Measurements from ENCODE around the gene ZNF800. TPM values are rescaled to one million over a fixed set of nuclear protein-coding genes. Genes with fewer than 3 reads are reported as not detected.

The ZNF800 gene
- polyA plus RNA-seq, 1 donor from 2014 or later, result 4.2 TPM

GRCh38 chr7:127379642-127380041 is 12.9 kb downstream of the ZNF800 start:
- TF ChIP-seq RAD21 (conservative IDR thresholded peaks at IDR 0.05), result no peak
- no peak for TF ChIP-seq POLR2AphosphoS5 (IDR thresholded peaks at IDR 0.05)
- no peak for TF ChIP-seq MXI1 (conservative IDR thresholded peaks at IDR 0.05; ENCODE audit: poor library complexity, severe bottlenecking)
- no peak for TF ChIP-seq CTCF (IDR thresholded peaks at IDR 0.05; ENCODE audit: poor library complexity, severe bottlenecking)
- TF ChIP-seq EP300 (conservative IDR thresholded peaks at IDR 0.05; ENCODE audit: poor library complexity, severe bottlenecking), result no peak
- no peak for TF ChIP-seq SMC3 (conservative IDR thresholded peaks at IDR 0.05; ENCODE audit: poor library complexity)
- TF ChIP-seq EZH2 (IDR thresholded peaks at IDR 0.05; ENCODE audit: borderline replicate concordance, insufficient read depth, low read length, poor library complexity, severe bottlenecking), result no peak
- no peak for TF ChIP-seq REST (IDR thresholded peaks at IDR 0.05; ENCODE audit: borderline replicate concordance)
- no peak for TF ChIP-seq TAF1 (IDR thresholded peaks at IDR 0.05; ENCODE audit: low read depth)

GRCh38 chr7:127378537-127378936 is 14.0 kb downstream of the ZNF800 start:
- Histone ChIP-seq H3F3A (ENCODE audit: insufficient read depth, low read length, poor library complexity, severe bottlenecking) (no peaks in the 10 kb centered on the region), H3K9me2 (ENCODE audit: insufficient read depth, low read length) (no peaks in the 10 kb centered on the region), H3K9me3 (ENCODE audit: low read length) (no peaks in the 10 kb centered on the region), H4K20me1 (ENCODE audit: insufficient read depth) (no peaks in the 10 kb centered on the region), H3K27me3 (ENCODE audit: insufficient read depth, low read depth, low read length) (no peaks in the 10 kb centered on the region), H3K36me3 (ENCODE audit: insufficient read depth, low read length) (no peaks in the 10 kb centered on the region), H3K9ac (ENCODE audit: low read length) (no peak overlapping the region), H3K4me3 (ENCODE audit: low read length) (no peak overlapping the region), H2AFZ (ENCODE audit: low read depth, low read length) (no peak overlapping the region), H3K79me2 (replicated peaks; ENCODE audit: insufficient read depth, low read length) (no peaks in the 10 kb centered on the region), H3K4me2 (ENCODE audit: low read length) (no peak overlapping the region), H3K27ac (ENCODE audit: low read length) (no peak overlapping the region)
- TF ChIP-seq TAF1 (IDR thresholded peaks at IDR 0.05; ENCODE audit: low read depth), result no peak
- TF ChIP-seq EP300 (conservative IDR thresholded peaks at IDR 0.05; ENCODE audit: poor library complexity, severe bottlenecking), result no peak
- TF ChIP-seq POLR2AphosphoS5 (IDR thresholded peaks at IDR 0.05), result no peak
- no peak for TF ChIP-seq RAD21 (conservative IDR thresholded peaks at IDR 0.05)
- no peak for TF ChIP-seq REST (IDR thresholded peaks at IDR 0.05; ENCODE audit: borderline replicate concordance)
- TF ChIP-seq CTCF (IDR thresholded peaks at IDR 0.05; ENCODE audit: poor library complexity, severe bottlenecking), result no peak
- no peak for TF ChIP-seq EZH2 (IDR thresholded peaks at IDR 0.05; ENCODE audit: borderline replicate concordance, insufficient read depth, low read length, poor library complexity, severe bottlenecking)
- TF ChIP-seq MXI1 (conservative IDR thresholded peaks at IDR 0.05; ENCODE audit: poor library complexity, severe bottlenecking), result no peak
- TF ChIP-seq SMC3 (conservative IDR thresholded peaks at IDR 0.05; ENCODE audit: poor library complexity), result no peak

More at GRCh38 chr7:127379642-127380041, 12.9 kb downstream of the ZNF800 start:
- Histone ChIP-seq H3K9ac (ENCODE audit: low read length) (no peak overlapping the region), H3K9me2 (ENCODE audit: insufficient read depth, low read length) (no peaks in the 10 kb centered on the region), H3K27me3 (ENCODE audit: insufficient read depth, low read depth, low read length) (no peaks in the 10 kb centered on the region), H3K4me2 (ENCODE audit: low read length) (no peak overlapping the region), H3K27ac (ENCODE audit: low read length) (no peak overlapping the region), H3K9me3 (ENCODE audit: low read length) (no peaks in the 10 kb centered on the region), H4K20me1 (ENCODE audit: insufficient read depth) (no peaks in the 10 kb centered on the region), H3K36me3 (ENCODE audit: insufficient read depth, low read length) (no peaks in the 10 kb centered on the region), H3K79me2 (replicated peaks; ENCODE audit: insufficient read depth, low read length) (peaks cover under 1% of the 10 kb centered on the region), H3F3A (ENCODE audit: insufficient read depth, low read length, poor library complexity, severe bottlenecking) (no peaks in the 10 kb centered on the region), H3K4me3 (ENCODE audit: low read length) (no peak overlapping the region), H2AFZ (ENCODE audit: low read depth, low read length) (no peak overlapping the region)
